CD14-positive monocyte (primary cell): ENCODE data around the gene CSAG3. TPM values are rescaled to one million over a fixed set of nuclear protein-coding genes. Genes with fewer than 3 reads are reported as not detected.
"Not testable (repeated sequence)": the region's sequence is repeated elsewhere in the genome, so short reads cannot be mapped to it uniquely, and the experiment has no call there.

Source experiments
- DNase-seq, 3 donors: peaks; one replicate each; pipeline ENCODE4 v3.0.0-alpha.2; 2011 to 2022
- H2AFZ ChIP-seq: 2 replicates; pipeline ENCODE4 v1.6.0; 2012; ENCODE audit warnings: mild to moderate bottlenecking, low read depth, low read length, inconsistent platforms; ENCODE audit not compliant: insufficient read depth, poor library complexity, severe bottlenecking
- H3K27ac ChIP-seq, 2 donors: 1 replicate in 1 of 2; 2 replicates in 1 of 2; pipeline ENCODE4 v1.5.1; 2012 to 2013; ENCODE audit warnings: low read length in 2 of 2, control low read depth in 1 of 2, inconsistent platforms in 1 of 2, low read depth in 1 of 2, mild to moderate bottlenecking in 1 of 2
- H3K27me3 ChIP-seq, 2 donors: one replicate each; pipeline versions ENCODE4 v1.6.0 to v1.6.1; 2011 to 2013; ENCODE audit warnings: low read length in 2 of 2; ENCODE audit not compliant: control insufficient read depth in 2 of 2, insufficient read depth in 2 of 2
- H3K36me3 ChIP-seq, 2 donors: replicated peaks in 1 of 2; 1 replicate in 1 of 2; 2 replicates in 1 of 2; pipeline versions ENCODE4 v1.5.1 to v1.6.1; 2012 to 2013; ENCODE audit warnings: low read length in 2 of 2, control low read depth in 1 of 2, inconsistent platforms in 1 of 2, mild to moderate bottlenecking in 1 of 2; ENCODE audit not compliant: insufficient read depth in 2 of 2, control insufficient read depth in 1 of 2
- H3K4me1 ChIP-seq, 2 donors: 1 replicate in 1 of 2; 2 replicates in 1 of 2; pipeline versions ENCODE4 v1.5.1 to v1.6.1; 2012 to 2013; ENCODE audit warnings: low read length in 2 of 2, control low read depth in 1 of 2, inconsistent platforms in 1 of 2, mild to moderate bottlenecking in 1 of 2, moderate library complexity in 1 of 2; ENCODE audit not compliant: insufficient read depth in 2 of 2, control insufficient read depth in 1 of 2
- H3K4me2 ChIP-seq: replicated peaks from 2 replicates; pipeline ENCODE3; 2012; ENCODE audit warnings: low read length, moderate library complexity, mild to moderate bottlenecking; ENCODE audit not compliant: poor library complexity, severe bottlenecking; ENCODE audit errors: extremely low read depth
- H3K4me3 ChIP-seq, 3 experiments: fragments of 200-600 bp in 1 of 3; sonication (generic) in 1 of 3; replicated peaks in 1 of 3; 1 replicate in 2 of 3; 2 replicates in 1 of 3; pipeline ENCODE4 v1.5.1; 2011 to 2013; ENCODE audit warnings: low read length in 3 of 3, mild to moderate bottlenecking in 3 of 3, control low read depth in 2 of 3, low read depth in 2 of 3, inconsistent platforms in 1 of 3, moderate library complexity in 1 of 3
- H3K79me2 ChIP-seq: 2 replicates; pipeline ENCODE4 v1.6.0; 2012; ENCODE audit warnings: mild to moderate bottlenecking, control low read depth, inconsistent platforms, low read length, moderate library complexity; ENCODE audit not compliant: insufficient read depth
- H3K9ac ChIP-seq: 2 replicates; pipeline ENCODE4 v1.6.0; 2017; ENCODE audit warnings: low read length, mild to moderate bottlenecking; ENCODE audit not compliant: insufficient read depth, poor library complexity, severe bottlenecking
- H3K9me3 ChIP-seq, 2 donors: replicated peaks in 1 of 2; 1 replicate in 1 of 2; 2 replicates in 1 of 2; pipeline versions ENCODE4 v1.5.1 to v1.6.1; 2012 to 2013; ENCODE audit warnings: low read length in 2 of 2, control low read depth in 1 of 2; ENCODE audit not compliant: control insufficient read depth in 1 of 2, insufficient read depth in 1 of 2
- H4K20me1 ChIP-seq: 2 replicates; pipeline ENCODE4 v1.6.0; 2012; ENCODE audit warnings: mild to moderate bottlenecking, low read length, control low read depth, moderate library complexity; ENCODE audit not compliant: insufficient read depth
- H3K27ac Mint-ChIP-seq, 7 donors: one replicate each; pipeline ENCODE4 v1.8.0; 2020; ENCODE audit warnings: mild to moderate bottlenecking in 7 of 7, mixed read lengths in 7 of 7, moderate library complexity in 6 of 7, inconsistent platforms in 2 of 7
- H3K27me3 Mint-ChIP-seq, 3 donors: one replicate each; pipeline ENCODE4 v1.8.0; 2021 to 2022; ENCODE audit warnings: low read depth in 3 of 3, mild to moderate bottlenecking in 3 of 3, mixed read lengths in 3 of 3, moderate library complexity in 3 of 3, inconsistent platforms in 1 of 3
- H3K36me3 Mint-ChIP-seq, 2 donors: one replicate each; pipeline ENCODE4 v1.8.0; 2020; ENCODE audit warnings: mixed read lengths in 2 of 2, inconsistent platforms in 1 of 2, mild to moderate bottlenecking in 1 of 2
- H3K4me1 Mint-ChIP-seq: one replicate; pipeline ENCODE4 v1.8.0; 2020; ENCODE audit warnings: mild to moderate bottlenecking, mixed read lengths
- H3K4me3 Mint-ChIP-seq, 2 donors: one replicate each; pipeline ENCODE4 v1.8.0; 2020; ENCODE audit warnings: mild to moderate bottlenecking in 2 of 2, mixed read lengths in 2 of 2, moderate library complexity in 1 of 2
- H3K9me3 Mint-ChIP-seq, 7 donors: one replicate each; pipeline ENCODE4 v1.8.0; 2020 to 2022; ENCODE audit warnings: mixed read lengths in 7 of 7, mild to moderate bottlenecking in 6 of 7, moderate library complexity in 6 of 7, inconsistent platforms in 2 of 7
- CTCF ChIP-seq: fragments of 200-600 bp; IDR thresholded peaks from one replicate; pipeline ENCODE4 v1.8.0; 2022; ENCODE audit warnings: antibody characterized with exemption, mild to moderate bottlenecking
- WGBS: methylation state at CpG from one replicate; pipeline ENCODE4 v1.1.5; 2013; ENCODE audit warnings: missing lambda C conversion rate; ENCODE audit not compliant: insufficient coverage; 5-methylcytosine and 5-hydroxymethylcytosine counted together
- intact Hi-C, 2 donors: fragments of 100-400 bp; cut with micrococcal nuclease; formaldehyde crosslinking; loops; one replicate each; pipeline versions ENCODE4 v1.15.0 to v1.15.1; 2023
- polyA plus RNA-seq, 3 donors: library from polyadenylated mRNA; depleted of rRNA in 1 of 3; unstranded in 2 of 3; stranded (reverse) in 1 of 3; fragments of 300-500 nt in 2 of 3; fragments of >200 nt in 1 of 3; fragmentation: Illumina TruSeq in 2 of 3; gene quantifications; 1 replicate in 2 of 3; 2 replicates in 1 of 3; pipeline ENCODE4 v1.2.3, GENCODE V29; 2012 to 2021

Gene CSAG3
- polyA plus RNA-seq, 3 donors = not detected

DNA sequence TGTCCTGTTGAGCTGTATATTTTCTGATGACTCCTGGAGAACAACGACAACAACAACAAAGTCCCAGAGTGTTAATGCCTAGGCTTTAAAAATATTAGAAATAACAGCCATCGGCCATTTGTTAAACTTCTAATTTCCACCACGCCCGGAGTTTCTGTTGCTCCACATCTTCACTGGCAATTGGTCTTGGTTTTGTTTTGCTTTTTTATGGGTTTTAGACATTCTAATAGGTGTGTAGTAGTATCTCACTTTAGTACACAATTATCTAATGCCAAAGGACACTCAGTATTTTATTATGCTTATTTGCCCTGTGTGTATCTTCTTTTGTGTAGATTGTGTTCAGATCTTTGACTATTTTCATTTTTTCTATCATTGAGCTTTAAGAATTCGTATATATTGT, 20.5 kb upstream of the CSAG3 start:
- H3K27me3 Mint-ChIP-seq = peaks cover 0 to 2% (median 0%) of the 10 kb centered on the region in 3 donors
- no peaks in the 10 kb centered on the region for H3K27me3 ChIP-seq
- no peaks in the 10 kb centered on the region for H4K20me1 ChIP-seq
- TF ChIP-seq CTCF = no peak
- no CpG with 5 or more reads among the region's 5 CpGs for WGBS
- H3K4me2 ChIP-seq = no peak overlapping the region
- H3K4me1 ChIP-seq = no peaks in the 10 kb centered on the region
- no peaks in the 10 kb centered on the region for H3K9me3 ChIP-seq
- H3K4me1 Mint-ChIP-seq = no peaks in the 10 kb centered on the region
- intact Hi-C loops = no loop called here
- no peaks in the 10 kb centered on the region for H3K79me2 ChIP-seq
- H3K36me3 ChIP-seq = no peaks in the 10 kb centered on the region
- H3K9ac ChIP-seq = no peak overlapping the region
- H3K36me3 Mint-ChIP-seq = no peaks in the 10 kb centered on the region
- no peak overlapping the region for H3K27ac Mint-ChIP-seq
- no peak overlapping the region for H2AFZ ChIP-seq
- H3K4me3 ChIP-seq = no peak overlapping the region
- H3K9me3 Mint-ChIP-seq = peaks cover 0 to 17% (median 4%) of the 10 kb centered on the region in 7 donors
- H3K27ac ChIP-seq = no peak overlapping the region
- H3K4me3 Mint-ChIP-seq = no peak overlapping the region
- DNase-seq = no peak

GRCh38 chrX:152753686-152754650, 5.0 kb upstream of the CSAG3 start, which contains the start of gene MAGEA2:
MAGEA2 (minus strand) TSS chrX:152753842; CDS start chrX:152751363, 2,479 bp downstream.
- H3K36me3 Mint-ChIP-seq, H2AFZ ChIP-seq, H3K27ac ChIP-seq, H3K4me3 Mint-ChIP-seq, H3K4me2 ChIP-seq, H3K36me3 ChIP-seq, H4K20me1 ChIP-seq, H3K79me2 ChIP-seq, H3K27me3 Mint-ChIP-seq, DNase-seq, H3K4me1 Mint-ChIP-seq, H3K4me1 ChIP-seq, H3K4me3 ChIP-seq, H3K9me3 Mint-ChIP-seq, H3K27me3 ChIP-seq, H3K27ac Mint-ChIP-seq, intact Hi-C loops, H3K9me3 ChIP-seq, H3K9ac ChIP-seq: not testable (repeated sequence)
- no CpG with 5 or more reads among the region's 35 CpGs for WGBS

DNA sequence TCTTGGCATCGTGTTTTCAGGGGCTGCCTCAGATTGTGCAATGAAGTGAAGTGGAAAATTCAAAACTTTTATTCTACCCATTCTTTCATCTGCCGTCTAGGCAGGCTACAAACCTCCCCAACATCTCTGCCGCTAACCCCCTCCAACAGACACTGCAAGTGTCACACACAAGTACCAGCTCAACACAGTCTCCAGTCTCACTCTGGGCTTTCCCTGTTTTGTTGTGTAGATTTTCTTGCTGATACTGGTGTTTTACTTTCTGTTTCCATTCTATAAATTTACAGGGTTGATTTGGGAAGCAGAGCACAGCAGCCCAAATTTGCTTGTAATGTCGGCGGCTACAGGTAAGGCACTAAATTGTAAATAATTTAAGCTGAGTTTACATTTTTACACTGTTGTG, 4.1 kb upstream of the CSAG3 start:
- H3K9me3 ChIP-seq, H3K4me1 ChIP-seq, H3K27me3 ChIP-seq, H3K36me3 Mint-ChIP-seq, H3K27me3 Mint-ChIP-seq, H3K4me2 ChIP-seq, H3K36me3 ChIP-seq, H3K79me2 ChIP-seq, H3K9me3 Mint-ChIP-seq, H4K20me1 ChIP-seq, H3K4me3 ChIP-seq, H3K4me1 Mint-ChIP-seq, H3K9ac ChIP-seq, DNase-seq, H2AFZ ChIP-seq, H3K4me3 Mint-ChIP-seq, intact Hi-C loops, H3K27ac ChIP-seq, H3K27ac Mint-ChIP-seq: not testable (repeated sequence)
- no CpG with 5 or more reads among the region's 5 CpGs for WGBS

DNA sequence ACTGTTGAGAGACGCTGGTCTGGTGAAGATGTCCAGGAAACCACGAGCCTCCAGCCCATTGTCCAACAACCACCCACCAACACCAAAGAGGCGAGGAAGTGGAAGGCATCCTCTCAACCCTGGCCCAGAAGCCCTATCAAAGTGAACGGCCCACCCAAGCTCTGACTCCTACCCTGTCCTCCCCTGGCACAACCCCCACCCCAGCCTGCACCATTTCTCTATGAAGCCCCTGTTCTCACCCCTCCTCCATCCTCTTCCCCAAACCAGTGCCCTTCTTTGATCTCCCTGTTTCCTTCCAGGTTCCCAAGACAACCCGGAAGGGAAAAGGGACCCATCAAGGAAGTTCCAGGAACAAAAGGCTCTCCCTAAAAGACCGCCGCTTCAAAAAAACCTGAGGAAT, 526 bp downstream of the CSAG3 start:
- H3K27me3 Mint-ChIP-seq, H3K9me3 ChIP-seq, H3K4me3 Mint-ChIP-seq, H3K27ac ChIP-seq, H3K36me3 Mint-ChIP-seq, H3K27me3 ChIP-seq, H3K27ac Mint-ChIP-seq, DNase-seq, H3K4me1 ChIP-seq, H4K20me1 ChIP-seq, H3K4me3 ChIP-seq, H3K4me2 ChIP-seq, intact Hi-C loops, H3K9me3 Mint-ChIP-seq, H3K36me3 ChIP-seq, H3K9ac ChIP-seq, H2AFZ ChIP-seq, H3K4me1 Mint-ChIP-seq, H3K79me2 ChIP-seq: not testable (repeated sequence)
- WGBS = no CpG with 5 or more reads among the region's 7 CpGs
